A549 (cell line): Measurements from ENCODE around the gene TMEM205. TPM values are rescaled to one million over a fixed set of nuclear protein-coding genes. Genes with fewer than 3 reads are reported as not detected.

Source experiments
- ATAC-seq, 2 experiments: fragments of 200-7000 bp in 1 of 2; fragments of >200 bp in 1 of 2; cut with Nextera tagmentation in 1 of 2; cut with Tn5 transposase in 1 of 2; 3 replicates each; pipeline versions ENCODE4 v1.8.0 to v1.9.1; 2018 to 2020; ENCODE audit warnings: mild to moderate bottlenecking in 1 of 2, moderate library complexity in 1 of 2
- CTCF ChIA-PET: fragments of 300-600 bp; sonication (Branson Sonifier 250); formaldehyde crosslinking; extraction: SDS; loops from one replicate; lab custom pipeline; 2021; ENCODE audit warnings: antibody characterized with exemption, inconsistent platforms; lab: Yijun Ruan, JAX
- POLR2A ChIA-PET: fragments of 350-600 bp; formaldehyde crosslinking; extraction: SDS; loops from one replicate; lab custom pipeline; 2021; ENCODE audit warnings: antibody characterized with exemption, inconsistent platforms; lab: Yijun Ruan, JAX
- DNase-seq, 2 experiments: peaks; one replicate each; pipeline versions ENCODE4 v3.0.0 to v3.0.0-alpha.2; 2011 to 2016; ENCODE audit warnings: low read depth in 1 of 2, low spot score in 1 of 2
- FAIRE-seq: peaks from 2 replicates; lab custom pipeline; 2011; peaks lifted over from hg19 to GRCh38; lab: Jason Lieb, UNC
- H3K27ac ChIP-seq, 2 experiments: fragments of >200 bp; sonication (Bioruptor Twin); formaldehyde crosslinking; 3 replicates each; pipeline ENCODE4 v1.5.1; 2016 to 2017
- H3K4me1 ChIP-seq: fragments of >200 bp; sonication (Bioruptor Twin); formaldehyde crosslinking; 3 replicates; pipeline ENCODE4 v1.6.1; 2016
- H3K4me2 ChIP-seq: fragments of >200 bp; sonication (Bioruptor Twin); formaldehyde crosslinking; 3 replicates; pipeline ENCODE4 v1.6.1; 2016
- H3K4me3 ChIP-seq: fragments of >200 bp; sonication (Bioruptor Twin); formaldehyde crosslinking; 3 replicates; pipeline ENCODE4 v1.5.1; 2016
- H3K9me3 ChIP-seq: fragments of >200 bp; sonication (Bioruptor Twin); formaldehyde crosslinking; 3 replicates; pipeline ENCODE4 v1.6.1; 2016
- BHLHE40 ChIP-seq: IDR thresholded peaks from 2 replicates; pipeline ENCODE4 v1.6.1; 2012; ENCODE audit warnings: low read depth, low read length, inconsistent platforms
- CBX2 ChIP-seq: fragments of 200-600 bp; sonication (generic); IDR thresholded peaks from 2 replicates; pipeline ENCODE4 v1.6.1; 2016; ENCODE audit warnings: low read depth, mild to moderate bottlenecking, borderline replicate concordance
- CHD4 ChIP-seq: fragments of 200-600 bp; sonication (generic); IDR thresholded peaks from 2 replicates; pipeline ENCODE4 v1.6.1; 2016; ENCODE audit warnings: antibody characterized with exemption, mild to moderate bottlenecking, borderline replicate concordance
- CTCF ChIP-seq: fragments of >200 bp; sonication (Bioruptor Twin); formaldehyde crosslinking; IDR thresholded peaks from 3 replicates; pipeline ENCODE4 v1.5.1; 2016
- EHMT2 ChIP-seq: fragments of 200-600 bp; sonication (generic); IDR thresholded peaks from 2 replicates; pipeline ENCODE4 v1.6.1; 2016; ENCODE audit warnings: antibody characterized with exemption, low read depth, mild to moderate bottlenecking, moderate library complexity
- ESRRA ChIP-seq: fragments of 150-350 bp; IDR thresholded peaks from 2 replicates; pipeline ENCODE4 v1.6.1; 2014; ENCODE audit warnings: mild to moderate bottlenecking, low read length, borderline replicate concordance
- FOSB ChIP-seq: fragments of 250-450 bp; sonication (Bioruptor Pico); IDR thresholded peaks from 2 replicates; pipeline ENCODE4 v1.5.0; 2020; ENCODE audit warnings: mild to moderate bottlenecking, moderate library complexity
- GATA3 ChIP-seq: IDR thresholded peaks from 2 replicates; pipeline ENCODE4 v1.6.1; 2012; ENCODE audit warnings: borderline replicate concordance
- HEYL ChIP-seq: fragments of 250-450 bp; sonication (Bioruptor Pico); IDR thresholded peaks from 2 replicates; pipeline ENCODE4 v1.8.0; 2021; ENCODE audit warnings: mild to moderate bottlenecking, moderate library complexity
- HOXB13 ChIP-seq: fragments of 250-450 bp; sonication (Bioruptor Pico); IDR thresholded peaks from 2 replicates; pipeline ENCODE4 v1.5.0; 2020; ENCODE audit warnings: low read depth, mild to moderate bottlenecking, moderate library complexity
- HOXB5 ChIP-seq: fragments of 250-450 bp; sonication (Bioruptor Pico); IDR thresholded peaks from 2 replicates; pipeline ENCODE4 v1.5.0; 2020; ENCODE audit warnings: mild to moderate bottlenecking, moderate library complexity
- JUN ChIP-seq, 2 experiments: fragments of >200 bp; sonication (Bioruptor Twin); formaldehyde crosslinking; IDR thresholded peaks; 2 replicates in 1 of 2; 3 replicates in 1 of 2; pipeline ENCODE4 v1.6.1; 2016 to 2017
- JUNB ChIP-seq: fragments of >200 bp; sonication (Bioruptor Twin); formaldehyde crosslinking; IDR thresholded peaks from 2 replicates; pipeline ENCODE4 v1.6.1; 2016
- KDM5A ChIP-seq: fragments of 200-600 bp; sonication (generic); IDR thresholded peaks from 2 replicates; pipeline ENCODE4 v1.6.1; 2016; ENCODE audit warnings: antibody characterized with exemption, mild to moderate bottlenecking
- MAFK ChIP-seq: fragments of 450-650 bp; IDR thresholded peaks from 2 replicates; pipeline ENCODE4 v1.6.1; 2014; ENCODE audit not compliant: partially characterized antibody
- MAZ ChIP-seq: fragments of 150-350 bp; IDR thresholded peaks from 2 replicates; pipeline ENCODE4 v1.6.1; 2014; ENCODE audit warnings: antibody characterized with exemption, low read depth, low read length, borderline replicate concordance
- NPAS2 ChIP-seq: fragments of 250-450 bp; sonication (Bioruptor Pico); IDR thresholded peaks from 2 replicates; pipeline ENCODE4 v1.8.0; 2022; ENCODE audit warnings: mild to moderate bottlenecking, moderate library complexity, borderline replicate concordance
- NR3C1 ChIP-seq: fragments of >200 bp; sonication (Bioruptor Twin); formaldehyde crosslinking; IDR thresholded peaks from 3 replicates; pipeline ENCODE4 v1.6.1; 2017
- PBX3 ChIP-seq: IDR thresholded peaks from 2 replicates; pipeline ENCODE4 v1.6.1; 2012
- PHF8 ChIP-seq: fragments of 200-600 bp; sonication (generic); IDR thresholded peaks from 2 replicates; pipeline ENCODE4 v1.6.1; 2016; ENCODE audit warnings: low read depth, mild to moderate bottlenecking, antibody characterized with exemption, moderate library complexity, borderline replicate concordance
- POLR2A ChIP-seq: IDR thresholded peaks from 2 replicates; pipeline ENCODE4 v1.6.1; 2012; ENCODE audit warnings: mild to moderate bottlenecking, low read length
- RAD21 ChIP-seq, 2 experiments: fragments of >200 bp in 1 of 2; sonication (Bioruptor Twin) in 1 of 2; formaldehyde crosslinking in 1 of 2; IDR thresholded peaks in 1 of 2; conservative IDR thresholded peaks in 1 of 2; 2 replicates in 1 of 2; 3 replicates in 1 of 2; pipeline ENCODE4 v1.6.1; 2012 to 2018; ENCODE audit warnings: inconsistent platforms in 1 of 2
- RARB ChIP-seq: fragments of 250-450 bp; sonication (Bioruptor Pico); IDR thresholded peaks from 2 replicates; pipeline ENCODE4 v1.8.0; 2021; ENCODE audit warnings: mild to moderate bottlenecking, moderate library complexity
- RFX5 ChIP-seq: fragments of 450-650 bp; IDR thresholded peaks from 2 replicates; pipeline ENCODE4 v1.7.1; 2014; ENCODE audit warnings: antibody characterized with exemption, mild to moderate bottlenecking, moderate library complexity
- RNF2 ChIP-seq: fragments of 200-600 bp; sonication (generic); IDR thresholded peaks from 2 replicates; pipeline ENCODE4 v1.6.1; 2016; ENCODE audit warnings: low read depth, mild to moderate bottlenecking, antibody characterized with exemption, moderate library complexity, borderline replicate concordance
- SMC3 ChIP-seq: fragments of >200 bp; sonication (Bioruptor Twin); formaldehyde crosslinking; IDR thresholded peaks from 3 replicates; pipeline ENCODE4 v1.6.1; 2018; ENCODE audit warnings: inconsistent platforms
- SREBF2 ChIP-seq: fragments of 450-650 bp; IDR thresholded peaks from 2 replicates; pipeline ENCODE4 v1.6.1; 2014; ENCODE audit warnings: mild to moderate bottlenecking, moderate library complexity
- TP53 ChIP-seq: fragments of 250-450 bp; sonication (Bioruptor Pico); IDR thresholded peaks from 2 replicates; pipeline ENCODE4 v1.5.0; 2021; ENCODE audit warnings: mild to moderate bottlenecking, moderate library complexity
- ZC3H11A ChIP-seq: fragments of 450-650 bp; IDR thresholded peaks from 2 replicates; pipeline ENCODE4 v1.6.1; 2014; ENCODE audit warnings: antibody characterized with exemption, mild to moderate bottlenecking
- ZNF302 ChIP-seq: fragments of 250-450 bp; sonication (Bioruptor Pico); IDR thresholded peaks from 2 replicates; pipeline ENCODE4 v1.9.0; 2021; ENCODE audit warnings: inconsistent platforms, mild to moderate bottlenecking, moderate library complexity
- ZSCAN20 ChIP-seq: fragments of 250-450 bp; sonication (Bioruptor Pico); IDR thresholded peaks from 2 replicates; pipeline ENCODE4 v1.8.0; 2022; ENCODE audit warnings: mild to moderate bottlenecking, moderate library complexity
- WGBS: methylation state at CpG from one replicate; pipeline ENCODE4 v1.1.6; 2017; ENCODE audit errors: missing lambda C conversion rate; 5-methylcytosine and 5-hydroxymethylcytosine counted together
- polyA plus RNA-seq, 4 experiments: library from polyadenylated mRNA; depleted of rRNA in 3 of 4; stranded (reverse); fragments of >200 nt; fragmentation: RNase III in 1 of 4; extraction: RNeasy Plus Mini Kit Qiagen cat#74134 plus additional on column Dnase treatment in 1 of 4; gene quantifications; 2 replicates in 3 of 4; 3 replicates in 1 of 4; pipeline ENCODE4 v1.2.3, GENCODE V29; 2011 to 2017
- TF ChIP-seq, protein P1 (sequence below): fragments of 250-450 bp; sonication (Bioruptor Pico); IDR thresholded peaks from 2 replicates; pipeline ENCODE4 v1.5.0; 2021; ENCODE audit warnings: mild to moderate bottlenecking, moderate library complexity, borderline replicate concordance
- TF ChIP-seq, protein P2 (sequence below): IDR thresholded peaks from 2 replicates; pipeline ENCODE4 v1.6.1; 2012
- TF ChIP-seq, protein P3 (sequence below): fragments of 150-350 bp; IDR thresholded peaks from 2 replicates; pipeline ENCODE4 v1.6.1; 2014; ENCODE audit warnings: low read depth, mild to moderate bottlenecking, low read length

Gene TMEM205
- polyA plus RNA-seq, 2 of the 4 experiments (the other 2 are of a cell fraction) = 91.6 to 183 TPM

DNA sequence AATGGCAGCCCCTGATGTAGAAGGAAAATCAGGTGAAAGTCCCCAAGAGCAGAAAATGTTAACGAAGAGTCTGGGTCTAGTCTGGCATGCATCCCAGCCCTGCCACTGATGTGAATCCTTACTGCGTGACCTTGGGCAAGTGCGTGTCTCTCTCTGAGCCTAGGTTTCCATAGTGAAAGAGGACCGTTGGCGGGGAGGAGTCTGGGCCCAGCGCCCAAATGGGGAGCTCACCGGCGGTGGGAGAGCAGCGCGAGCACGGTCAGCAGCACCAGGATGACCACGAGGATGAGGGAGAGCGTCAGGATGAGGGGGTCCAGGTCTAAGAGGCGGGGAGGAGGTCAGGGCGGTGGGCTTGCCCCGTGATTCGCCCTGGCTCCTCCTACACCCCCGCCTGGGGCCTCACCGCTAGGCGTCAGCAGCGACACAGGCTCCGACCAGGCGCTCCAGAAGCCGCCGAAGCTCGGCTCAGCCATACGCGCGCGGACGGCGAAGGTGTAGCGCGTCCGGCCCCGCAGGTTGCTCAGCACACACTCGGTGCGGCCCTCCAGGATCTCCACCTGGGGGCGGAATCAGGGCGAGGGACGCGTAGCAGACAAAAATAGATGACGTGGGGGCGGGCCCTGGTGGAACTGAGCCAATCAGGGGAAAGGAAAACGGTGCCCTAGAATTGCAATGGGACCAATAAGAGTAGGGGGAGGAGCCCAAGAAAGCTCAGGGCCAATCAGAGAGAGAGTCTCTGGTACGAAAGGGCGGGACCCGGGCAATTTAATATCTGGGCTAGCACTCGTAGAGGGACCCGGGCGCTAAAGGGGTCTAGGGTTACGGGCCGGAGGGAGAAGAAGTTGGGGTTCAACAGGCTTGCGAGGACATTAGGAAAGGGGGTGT lies 34.8 kb upstream of the TMEM205 start:
- H3K9me3 ChIP-seq = no peaks in the 10 kb centered on the region
- TF ChIP-seq JUN (IDR thresholded peaks at IDR 0.05) (no peak; a peak in 2 of 5 replicates), HOXB5 (no peak), CBX2 (no peak), NPAS2 (CRISPR knock-in tag) (no peak), FOSB (CRISPR knock-in tag) (no peak), HEYL (no peak), ZSCAN20 (CRISPR knock-in tag) (no peak), TP53 (CRISPR knock-in tag) (no peak), ESRRA (no peak), SREBF2 (no peak), NR3C1 (no peak), RARB (CRISPR knock-in tag) (no peak), PHF8 (peak; percentile 45; the same call in 1 of the 2 replicates), CTCF (peak; percentile 51), CHD4 (no peak), RNF2 (no peak), MAFK (no peak), BHLHE40 (no peak), SMC3 (peak; percentile 57), RFX5 (0 out of 2 replicates have a peak, but pooled peaks have one; percentile 33), EHMT2 (no peak), MAZ (no peak), ZC3H11A (no peak), GATA3 (no peak), POLR2A (peak; percentile 69), JUNB (no peak), ZNF302 (no peak), PBX3 (no peak), RAD21 (conservative IDR thresholded peaks at IDR 0.05 in 1 of 2, IDR thresholded peaks at IDR 0.05 in 1 of 2) (peak; percentile 42 to 43; a peak in 3 of 5 replicates), KDM5A (0 out of 2 replicates have a peak, but pooled peaks have one; percentile 34), HOXB13 (CRISPR knock-in tag) (no peak)
- TF ChIP-seq, protein P1, sequence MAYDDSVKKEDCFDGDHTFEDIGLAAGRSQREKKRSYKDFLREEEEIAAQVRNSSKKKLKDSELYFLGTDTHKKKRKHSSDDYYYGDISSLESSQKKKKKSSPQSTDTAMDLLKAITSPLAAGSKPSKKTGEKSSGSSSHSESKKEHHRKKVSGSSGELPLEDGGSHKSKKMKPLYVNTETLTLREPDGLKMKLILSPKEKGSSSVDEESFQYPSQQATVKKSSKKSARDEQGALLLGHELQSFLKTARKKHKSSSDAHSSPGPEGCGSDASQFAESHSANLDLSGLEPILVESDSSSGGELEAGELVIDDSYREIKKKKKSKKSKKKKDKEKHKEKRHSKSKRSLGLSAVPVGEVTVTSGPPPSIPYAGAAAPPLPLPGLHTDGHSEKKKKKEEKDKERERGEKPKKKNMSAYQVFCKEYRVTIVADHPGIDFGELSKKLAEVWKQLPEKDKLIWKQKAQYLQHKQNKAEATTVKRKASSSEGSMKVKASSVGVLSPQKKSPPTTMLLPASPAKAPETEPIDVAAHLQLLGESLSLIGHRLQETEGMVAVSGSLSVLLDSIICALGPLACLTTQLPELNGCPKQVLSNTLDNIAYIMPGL (CRISPR knock-in tag) = no peak
- TF ChIP-seq, protein P2, sequence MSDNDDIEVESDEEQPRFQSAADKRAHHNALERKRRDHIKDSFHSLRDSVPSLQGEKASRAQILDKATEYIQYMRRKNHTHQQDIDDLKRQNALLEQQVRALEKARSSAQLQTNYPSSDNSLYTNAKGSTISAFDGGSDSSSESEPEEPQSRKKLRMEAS = peak; percentile 11; the same call in 1 of the 2 replicates
- TF ChIP-seq, protein P3, sequence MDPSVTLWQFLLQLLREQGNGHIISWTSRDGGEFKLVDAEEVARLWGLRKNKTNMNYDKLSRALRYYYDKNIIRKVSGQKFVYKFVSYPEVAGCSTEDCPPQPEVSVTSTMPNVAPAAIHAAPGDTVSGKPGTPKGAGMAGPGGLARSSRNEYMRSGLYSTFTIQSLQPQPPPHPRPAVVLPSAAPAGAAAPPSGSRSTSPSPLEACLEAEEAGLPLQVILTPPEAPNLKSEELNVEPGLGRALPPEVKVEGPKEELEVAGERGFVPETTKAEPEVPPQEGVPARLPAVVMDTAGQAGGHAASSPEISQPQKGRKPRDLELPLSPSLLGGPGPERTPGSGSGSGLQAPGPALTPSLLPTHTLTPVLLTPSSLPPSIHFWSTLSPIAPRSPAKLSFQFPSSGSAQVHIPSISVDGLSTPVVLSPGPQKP = no peak
- ATAC-seq (peak; percentile 73 to 84), FAIRE-seq (no peak), DNase-seq (peak; percentile 96 to 98)
- H3K4me2 ChIP-seq = peak overlapping the region; percentile 72
- ChIA-PET POLR2A (interaction anchor here (0.7 to 2.6 kb wide), 12 partner anchors 32 to 242 kb away, joined by 3 to 18 read pairs (median 5); partner anchors contain the start of genes CCDC159, ODAD3, PRKCSH and RAB3D), CTCF (interaction anchor here (0.6 to 5.8 kb wide), 42 partner anchors 12 to 285 kb away, joined by 3 to 50 read pairs (median 6); partner anchors contain the start of genes CCDC159, ODAD3, RAB3D and RGL3)
- peak overlapping the region; percentile 51 for H3K4me3 ChIP-seq
- peak overlapping the region; percentile 76 to 91 for H3K27ac ChIP-seq
- H3K4me1 ChIP-seq = peaks cover 41% of the 10 kb centered on the region
- 2% methylated on average over 33 of the region's 54 CpGs for WGBS
